Measurements from ENCODE around the gene FLNB. TPM values are rescaled to one million over a fixed set of nuclear protein-coding genes. Genes with fewer than 3 reads are reported as not detected.

FLNB gene
- total RNA-seq, 2 donors from 2014 or later: 331 to 408 TPM

DNA sequence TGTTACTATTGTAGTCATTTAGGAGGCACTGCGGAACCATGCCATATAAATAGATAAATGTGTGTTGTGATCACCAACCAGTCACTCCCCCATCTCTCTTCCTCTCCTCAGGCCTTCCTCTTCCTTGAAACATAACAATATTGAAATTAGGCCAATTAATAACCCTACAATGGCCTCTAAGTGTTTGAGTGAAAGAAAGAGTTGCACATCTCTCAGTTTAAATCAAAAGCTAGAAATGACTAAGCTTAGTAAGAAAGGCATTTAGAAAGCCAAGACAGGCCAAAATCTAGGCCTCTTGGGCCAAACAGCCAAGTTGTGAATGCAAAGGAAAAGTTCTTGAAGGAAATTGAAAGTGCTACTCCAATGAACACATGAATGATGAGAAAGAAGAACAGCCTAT is 210.7 kb downstream of the FLNB start:
- intact Hi-C loops (cut with DNase I): no loop called here
- no peaks in the 10 kb centered on the region for H3K9me3 ChIP-seq
- H3K27me3 ChIP-seq (replicated peaks; ENCODE audit: insufficient read depth): no peaks in the 10 kb centered on the region
- WGBS: 90% methylated on average over 1 of the region's 1 CpG
- H3K4me1 ChIP-seq (replicated peaks): no peaks in the 10 kb centered on the region
- TF ChIP-seq POLR2AphosphoS5 (IDR thresholded peaks at IDR 0.05) (no peak), POLR2A (IDR thresholded peaks at IDR 0.05) (no peak)
- TF ChIP-seq, protein P1, sequence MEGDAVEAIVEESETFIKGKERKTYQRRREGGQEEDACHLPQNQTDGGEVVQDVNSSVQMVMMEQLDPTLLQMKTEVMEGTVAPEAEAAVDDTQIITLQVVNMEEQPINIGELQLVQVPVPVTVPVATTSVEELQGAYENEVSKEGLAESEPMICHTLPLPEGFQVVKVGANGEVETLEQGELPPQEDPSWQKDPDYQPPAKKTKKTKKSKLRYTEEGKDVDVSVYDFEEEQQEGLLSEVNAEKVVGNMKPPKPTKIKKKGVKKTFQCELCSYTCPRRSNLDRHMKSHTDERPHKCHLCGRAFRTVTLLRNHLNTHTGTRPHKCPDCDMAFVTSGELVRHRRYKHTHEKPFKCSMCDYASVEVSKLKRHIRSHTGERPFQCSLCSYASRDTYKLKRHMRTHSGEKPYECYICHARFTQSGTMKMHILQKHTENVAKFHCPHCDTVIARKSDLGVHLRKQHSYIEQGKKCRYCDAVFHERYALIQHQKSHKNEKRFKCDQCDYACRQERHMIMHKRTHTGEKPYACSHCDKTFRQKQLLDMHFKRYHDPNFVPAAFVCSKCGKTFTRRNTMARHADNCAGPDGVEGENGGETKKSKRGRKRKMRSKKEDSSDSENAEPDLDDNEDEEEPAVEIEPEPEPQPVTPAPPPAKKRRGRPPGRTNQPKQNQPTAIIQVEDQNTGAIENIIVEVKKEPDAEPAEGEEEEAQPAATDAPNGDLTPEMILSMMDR (IDR thresholded peaks at IDR 0.05): no peak
- DNase-seq (ENCODE audit: low spot score): no peak
- H3K27ac ChIP-seq: no peak overlapping the region
- no peaks in the 10 kb centered on the region for H3K36me3 ChIP-seq
- H3K4me3 ChIP-seq: no peak overlapping the region

Other genes starting within 250 kb of the FLNB start
- gene DNASE1L3, start 202.6 kb downstream of the FLNB start, total RNA-seq: 1 to 10 TPM; 1.4 to 2.3 TPM
- gene ABHD6, start 229.4 kb downstream of the FLNB start, total RNA-seq: 10 to 100 TPM; 13.2 to 16.9 TPM

Data from prostate gland (tissue), 2 donors.